AG10803 (cell line): ENCODE results near the gene NEUROG2.
"Not testable (repeated sequence)": the region's sequence is repeated elsewhere in the genome, so short reads cannot be mapped to it uniquely, and the experiment has no call there.

ENCODE experiments used
- DNase-seq: peaks from one replicate; pipeline ENCODE4 v3.0.0; 2010; ENCODE audit warnings: low read depth
- H3K4me3 ChIP-seq: 2 replicates; pipeline ENCODE4 v1.5.1; 2011; ENCODE audit warnings: mild to moderate bottlenecking, low read length, control low read depth
- CTCF ChIP-seq: conservative IDR thresholded peaks from 2 replicates; pipeline ENCODE4 v1.5.1; 2011; ENCODE audit warnings: mild to moderate bottlenecking, low read length, control low read depth, inconsistent platforms

The NEUROG2 gene

GRCh38 chr4:112510291-112511092 is 5.5 kb downstream of the NEUROG2 start:
- H3K4me3 ChIP-seq = peak overlapping the region; percentile 44
- no peak for TF ChIP-seq CTCF
- DNase-seq = no peak

GRCh38 chr4:112509243-112510141 is 6.5 kb downstream of the NEUROG2 start:
- DNase-seq = peak; percentile 20
- TF ChIP-seq CTCF = no peak
- peak overlapping the region; percentile 44 for H3K4me3 ChIP-seq

- TF ChIP-seq CTCF = no peak
- no peak overlapping the region for H3K4me3 ChIP-seq
- DNase-seq = no peak
Measured at GRCh38 chr4:112508356-112508755, 7.6 kb downstream of the NEUROG2 start.

GRCh38 chr4:112504807-112505206 is 11.2 kb downstream of the NEUROG2 start:
- no peak for TF ChIP-seq CTCF
- no peak overlapping the region for H3K4me3 ChIP-seq
- DNase-seq = no peak

- no peak overlapping the region for H3K4me3 ChIP-seq
- DNase-seq = no peak
- no peak for TF ChIP-seq CTCF
Measured at GRCh38 chr4:112502871-112503270, 13.1 kb downstream of the NEUROG2 start.

GRCh38 chr4:112492321-112492720 is 23.7 kb downstream of the NEUROG2 start:
- no peak for TF ChIP-seq CTCF
- DNase-seq = no peak
- H3K4me3 ChIP-seq = no peak overlapping the region

- not testable (repeated sequence) for H3K4me3 ChIP-seq, DNase-seq
Measured at GRCh38 chr4:112490808-112491207, 25.2 kb downstream of the NEUROG2 start.
